WTC11 (cell line): Measurements from ENCODE around the gene FBXL14.

Experiments used
- ATF3 ChIP-seq: sonication (generic); formaldehyde crosslinking; conservative IDR thresholded peaks from 2 replicates; pipeline ENCODE4 v1.8.1; 2022; ENCODE audit warnings: mild to moderate bottlenecking, missing genetic modification reagents
- FOXJ3 ChIP-seq: sonication (generic); formaldehyde crosslinking; IDR thresholded peaks from 2 replicates; pipeline ENCODE4 v1.9.0; 2021; ENCODE audit warnings: missing genetic modification reagents, mild to moderate bottlenecking, borderline replicate concordance
- RELA ChIP-seq: sonication (generic); formaldehyde crosslinking; IDR thresholded peaks from 2 replicates; pipeline ENCODE4 v1.8.1; 2022; ENCODE audit warnings: missing genetic modification reagents, mild to moderate bottlenecking, borderline replicate concordance

- TF ChIP-seq ATF3 (CRISPR knock-in tag) (no peak), FOXJ3 (no peak), RELA (no peak)
These were observed at the start of gene FBXL14 for GRCh38 chr12:1594261-1595025.
